NCI-H1417 (cell line): ENCODE results near the gene ZNF503.

ENCODE experiments used
- DNase-seq, 3 experiments: peaks; one replicate each; lab custom pipeline; 2025; lab: John Stamatoyannopoulos, UW

ZNF503 gene

DNA sequence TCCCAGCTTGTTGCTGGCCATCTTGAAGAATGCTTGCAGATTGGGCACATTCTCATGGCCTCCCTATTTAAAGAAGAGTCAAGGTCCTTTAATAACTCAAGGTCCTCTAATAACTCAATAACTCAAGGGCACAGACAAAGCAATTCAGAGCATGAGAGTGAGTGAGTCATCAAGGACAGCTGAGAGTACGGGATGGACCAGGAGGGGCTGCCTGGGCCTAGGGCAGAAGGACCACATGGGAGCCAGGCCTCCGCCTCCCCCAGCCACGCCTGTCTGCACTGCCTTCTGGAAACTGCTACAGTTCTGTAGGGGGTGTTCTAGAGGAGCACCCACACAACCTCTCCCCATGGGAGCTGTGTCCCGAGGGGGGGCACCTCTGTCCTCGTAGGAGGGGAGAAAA is 48.9 kb downstream of the ZNF503 start:
- DNase-seq: no peak

DNA sequence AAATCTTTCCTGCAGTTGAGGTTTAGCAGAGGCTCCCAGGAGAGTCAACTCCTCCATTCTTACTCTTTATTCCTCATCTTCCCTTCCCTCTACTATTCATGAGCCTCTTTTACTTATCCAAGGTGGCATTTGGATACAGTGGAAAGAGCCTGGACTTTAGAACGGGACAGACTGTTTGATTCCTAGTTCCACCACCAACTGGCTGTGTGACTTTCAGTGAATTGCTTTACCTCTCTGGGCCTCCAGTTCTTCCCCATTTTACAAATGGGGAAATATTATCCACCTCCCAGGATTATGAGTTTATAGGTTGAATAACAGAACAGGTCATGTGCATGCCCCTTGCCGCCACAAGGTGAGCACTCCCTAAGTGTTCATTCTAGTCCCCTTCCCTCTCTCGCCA is 49.9 kb downstream of the ZNF503 start:
- no peak for DNase-seq

DNA sequence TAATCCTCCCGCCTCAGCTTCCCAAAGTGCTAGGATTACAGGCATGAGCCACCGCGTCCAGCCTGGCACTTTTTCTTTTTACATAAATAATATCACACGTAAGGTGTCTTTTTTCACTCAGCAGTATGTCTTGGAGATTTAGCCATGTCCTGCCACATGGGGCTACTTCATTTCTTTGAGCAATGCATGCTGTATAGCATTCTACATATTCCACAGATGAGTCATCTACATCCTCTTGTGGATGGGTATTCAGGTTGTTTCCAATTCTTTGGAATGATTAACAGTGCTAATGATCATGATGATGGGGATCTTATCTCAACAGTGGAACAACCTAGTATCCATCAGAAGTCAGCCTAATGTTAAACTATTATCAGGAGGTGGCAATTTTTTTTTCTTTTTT is 50.8 kb downstream of the ZNF503 start:
- DNase-seq: no peak
